HG02938 (cell line): Measurements from ENCODE around the gene ADGRG1.

Experiments
- ATAC-seq: cut with Tn5 transposase; IDR thresholded peaks from one replicate; pipeline ENCODE4 v1.9.1; 2021; ENCODE audit warnings: mild to moderate bottlenecking, moderate library complexity; ENCODE audit not compliant: unreplicated experiment

ADGRG1 gene

GRCh38 chr16:57604177-57604576 is 24.3 kb upstream of the ADGRG1 start:
- ATAC-seq: no peak

DNA sequence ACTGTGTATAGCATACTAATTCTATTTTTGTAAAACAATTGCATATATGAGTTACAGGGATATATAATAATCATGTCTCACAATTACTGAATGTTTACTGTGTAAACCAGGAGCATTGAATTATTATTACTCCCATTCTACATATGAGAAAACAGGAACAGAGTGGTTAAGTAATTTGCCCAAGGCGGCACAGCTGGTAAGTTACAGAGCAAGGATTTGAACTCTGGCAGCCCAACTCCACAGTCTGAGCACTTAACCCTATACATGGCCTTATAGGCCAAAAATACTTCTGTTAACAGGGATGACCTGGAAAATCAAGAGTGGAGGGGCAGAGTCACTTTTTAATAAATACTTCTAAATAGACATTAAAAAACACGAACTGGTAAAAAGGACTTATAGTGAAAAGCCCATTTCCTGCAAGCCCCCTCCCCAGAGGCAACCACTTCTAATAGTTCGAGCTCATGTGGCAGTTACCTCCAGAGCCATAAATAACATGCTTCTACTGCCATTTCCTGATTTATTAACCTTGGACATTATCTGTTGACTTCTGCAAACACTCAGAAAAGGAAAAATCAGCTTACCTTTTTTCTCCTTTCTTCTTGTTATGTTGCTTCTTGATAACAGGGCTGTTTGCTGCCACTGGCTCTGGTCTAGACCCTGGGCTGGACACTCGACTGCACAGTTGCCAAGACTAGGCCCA is 22.1 kb upstream of the ADGRG1 start:
- ATAC-seq: no peak

DNA sequence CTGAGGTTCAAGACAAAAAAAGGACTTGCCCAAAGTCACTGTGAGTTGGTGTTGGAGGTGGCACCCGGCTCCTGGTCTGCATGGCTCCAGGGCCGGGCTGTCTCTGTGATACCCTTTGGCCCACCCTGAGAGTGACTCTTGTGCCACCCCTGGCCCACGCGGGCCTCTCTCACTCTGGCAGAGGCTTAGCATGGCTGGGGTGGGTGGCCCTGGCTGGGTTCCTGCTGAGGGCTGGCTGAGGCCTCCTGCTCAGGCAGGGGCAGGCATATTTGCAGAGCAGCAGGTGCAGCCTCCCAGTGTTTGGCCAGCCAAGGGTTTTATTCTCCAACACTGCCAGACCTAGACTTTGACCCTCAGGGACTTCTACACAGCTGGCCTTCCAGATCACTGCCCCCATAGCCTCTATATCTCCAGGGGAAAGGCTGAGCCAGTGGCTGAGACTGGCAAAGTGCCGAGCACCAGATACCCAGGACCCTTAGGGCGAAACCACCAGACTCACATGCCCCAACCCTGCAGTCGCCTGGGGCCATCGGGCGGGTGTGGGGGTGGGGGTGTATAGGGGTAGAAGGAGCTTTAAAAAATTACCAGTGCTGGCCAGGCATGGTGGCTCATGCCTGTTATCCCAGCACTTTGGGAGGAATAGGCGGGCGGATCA is 21.5 kb upstream of the ADGRG1 start:
- ATAC-seq: no peak

DNA sequence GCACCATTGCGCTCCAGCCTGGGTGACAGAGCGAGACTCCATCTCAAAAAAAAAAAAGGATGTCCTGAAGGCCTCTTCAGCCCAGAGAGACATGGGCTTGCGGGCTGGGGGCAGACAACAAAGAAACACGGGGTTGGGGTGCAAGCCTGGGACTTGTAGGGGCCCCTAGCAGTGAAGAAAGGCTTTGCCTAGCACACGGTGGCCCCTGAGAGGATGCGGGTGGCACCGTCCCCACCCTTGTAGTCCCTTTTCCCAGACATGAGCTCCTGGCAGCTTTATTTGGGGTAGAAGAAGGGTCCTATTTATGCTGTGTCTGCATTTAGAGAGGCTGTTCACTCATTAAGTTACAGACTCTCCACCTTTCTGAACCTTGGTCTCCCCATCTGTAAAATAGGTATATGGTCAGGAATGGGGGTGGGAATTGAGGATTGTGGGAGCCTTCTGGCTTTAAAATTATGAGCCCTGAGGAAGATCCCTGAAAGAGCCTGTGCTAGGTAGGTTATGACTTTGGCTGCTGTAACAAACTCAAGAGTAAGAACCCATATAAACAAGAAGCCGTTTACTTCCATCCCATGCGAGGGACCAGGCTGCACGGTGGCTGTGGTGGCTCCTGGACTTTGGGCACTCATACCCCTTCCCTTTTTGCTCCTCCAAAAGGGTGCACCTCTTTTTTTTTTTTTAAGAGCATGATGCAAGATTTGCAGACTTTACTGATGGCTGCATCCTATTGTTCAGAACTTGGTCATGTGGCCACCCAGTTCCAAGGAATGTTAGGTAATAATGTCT is 20.6 kb upstream of the ADGRG1 start:
- no peak for ATAC-seq

- ATAC-seq: no peak
Measured at GRCh38 chr16:57608462-57609113, 19.8 kb upstream of the ADGRG1 start.

- ATAC-seq: peak; percentile 94
Measured at GRCh38 chr16:57609541-57610401, 18.7 kb upstream of the ADGRG1 start.

- no peak for ATAC-seq
Measured at GRCh38 chr16:57610611-57611010, 17.8 kb upstream of the ADGRG1 start.

DNA sequence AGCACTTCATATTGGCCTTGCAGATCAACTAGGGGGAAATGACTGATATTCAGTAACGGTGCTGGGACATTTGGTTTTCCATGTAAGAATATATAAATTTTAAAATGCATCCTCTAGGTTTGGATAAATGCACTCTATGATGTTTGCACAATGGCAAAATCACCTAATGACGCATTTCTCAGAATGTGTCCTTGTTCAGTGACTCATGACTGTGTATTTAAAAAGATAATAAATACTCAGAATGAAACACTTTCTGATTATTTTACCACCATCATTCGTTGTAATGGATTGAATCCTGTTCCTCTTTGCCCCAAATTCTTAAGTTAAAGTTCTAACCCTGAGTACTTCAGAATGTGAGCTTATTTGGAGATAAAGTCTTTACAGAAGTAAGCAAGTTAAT is 17.2 kb upstream of the ADGRG1 start:
- no peak for ATAC-seq

DNA sequence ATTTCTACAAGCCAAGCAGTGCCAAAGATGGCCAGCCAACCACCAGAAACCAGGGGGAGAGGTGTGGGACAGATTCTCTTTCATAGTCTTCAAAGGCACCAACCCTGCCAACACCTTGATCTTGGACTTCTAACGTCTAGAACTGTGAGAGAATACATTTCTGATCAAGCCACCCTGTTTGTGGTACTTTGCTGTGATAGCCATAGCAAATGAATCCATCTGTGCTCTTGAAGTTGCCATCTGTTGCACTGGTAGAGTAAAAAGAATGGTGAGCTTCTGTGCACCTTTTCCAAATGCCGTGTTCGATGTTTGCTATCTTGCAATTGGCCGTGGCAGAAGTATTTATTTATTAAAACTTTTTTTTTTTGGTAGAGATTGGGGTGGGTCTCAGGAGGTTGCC is 16.7 kb upstream of the ADGRG1 start:
- no peak for ATAC-seq

DNA sequence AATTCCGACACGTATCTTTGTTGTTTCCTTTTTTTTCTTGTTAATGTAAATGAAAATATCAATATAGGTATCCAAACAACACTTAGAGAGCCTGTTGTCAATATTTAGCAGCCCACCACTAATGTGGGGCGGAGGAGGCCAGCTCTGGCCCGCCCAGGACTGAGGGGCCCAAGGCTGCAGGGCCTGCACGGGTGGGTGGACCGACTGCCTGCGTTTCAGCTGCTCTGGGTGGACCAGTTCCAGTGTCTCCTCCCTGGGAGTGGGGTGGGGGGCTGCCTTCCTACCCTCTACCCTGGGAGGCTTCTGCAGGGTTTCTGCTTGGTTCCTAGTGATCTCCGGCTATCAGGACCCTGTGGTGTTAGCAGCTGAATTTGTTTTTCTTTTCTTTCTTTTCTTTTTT is 15.9 kb upstream of the ADGRG1 start:
- no peak for ATAC-seq

DNA sequence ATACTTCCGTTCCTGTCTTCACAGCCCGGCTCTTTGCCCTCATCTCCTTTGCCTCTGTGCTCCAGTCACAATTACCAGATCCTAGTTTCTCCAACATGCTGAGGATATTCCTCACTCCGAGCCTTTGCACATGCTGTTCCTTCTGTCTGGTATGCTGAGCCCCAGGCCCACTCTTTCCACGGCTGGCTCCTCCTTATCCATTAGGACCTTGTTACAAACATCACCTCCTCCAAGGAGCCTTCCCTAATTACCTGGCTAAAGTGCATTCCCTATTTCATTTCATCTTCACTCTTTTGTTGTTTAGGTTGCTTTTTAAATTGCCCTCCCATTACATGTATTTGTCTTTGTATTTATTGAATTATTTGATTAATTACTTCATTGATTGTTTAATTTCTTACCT is 14.9 kb upstream of the ADGRG1 start:
- ATAC-seq: no peak

DNA sequence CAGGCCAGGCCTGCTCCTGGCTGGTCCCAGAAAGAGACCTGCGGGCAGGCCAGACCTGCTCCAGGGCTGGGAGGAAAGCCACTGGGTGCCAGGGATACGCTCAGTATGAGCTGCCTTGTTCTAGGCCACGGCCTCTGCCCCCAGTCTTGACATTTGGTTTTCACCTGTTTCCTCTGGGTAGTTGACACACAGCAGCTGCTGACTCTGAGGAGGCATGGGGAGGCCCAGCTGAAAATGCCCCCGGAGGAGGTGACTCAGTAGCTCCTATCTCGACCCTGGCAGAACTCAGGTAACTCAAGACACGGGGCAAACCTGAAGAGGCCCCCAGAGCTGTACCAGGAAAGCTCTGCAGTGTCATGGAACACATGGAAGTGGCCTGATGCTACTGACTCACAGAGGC is 13.9 kb upstream of the ADGRG1 start:
- no peak for ATAC-seq

- ATAC-seq: no peak
Measured at GRCh38 chr16:57614944-57615343, 13.5 kb upstream of the ADGRG1 start.

DNA sequence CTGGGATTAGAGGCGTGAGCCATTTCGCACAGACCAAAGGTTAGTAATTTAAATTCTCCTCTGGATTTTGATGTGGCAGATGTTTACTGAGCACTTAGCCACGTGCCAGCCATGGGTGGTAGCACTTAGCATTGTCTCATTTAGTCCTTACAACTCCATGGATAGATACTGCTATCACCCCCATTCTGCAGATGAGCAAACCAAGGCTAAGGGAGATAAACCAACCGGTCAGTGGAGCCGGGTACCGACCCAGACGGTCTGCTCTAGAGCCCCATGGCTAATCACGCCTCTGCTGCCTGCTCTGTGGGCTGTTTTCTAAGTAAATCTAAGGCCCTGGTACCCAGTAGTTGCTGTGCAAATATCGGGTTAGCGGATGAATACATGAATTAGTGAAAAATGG is 12.6 kb upstream of the ADGRG1 start:
- ATAC-seq: no peak

GRCh38 chr16:57616241-57616640 is 12.2 kb upstream of the ADGRG1 start:
- no peak for ATAC-seq

- no peak for ATAC-seq
Measured at GRCh38 chr16:57616876-57617275, 11.6 kb upstream of the ADGRG1 start.

GRCh38 chr16:57617604-57618111 is 10.8 kb upstream of the ADGRG1 start:
- ATAC-seq: no peak

DNA sequence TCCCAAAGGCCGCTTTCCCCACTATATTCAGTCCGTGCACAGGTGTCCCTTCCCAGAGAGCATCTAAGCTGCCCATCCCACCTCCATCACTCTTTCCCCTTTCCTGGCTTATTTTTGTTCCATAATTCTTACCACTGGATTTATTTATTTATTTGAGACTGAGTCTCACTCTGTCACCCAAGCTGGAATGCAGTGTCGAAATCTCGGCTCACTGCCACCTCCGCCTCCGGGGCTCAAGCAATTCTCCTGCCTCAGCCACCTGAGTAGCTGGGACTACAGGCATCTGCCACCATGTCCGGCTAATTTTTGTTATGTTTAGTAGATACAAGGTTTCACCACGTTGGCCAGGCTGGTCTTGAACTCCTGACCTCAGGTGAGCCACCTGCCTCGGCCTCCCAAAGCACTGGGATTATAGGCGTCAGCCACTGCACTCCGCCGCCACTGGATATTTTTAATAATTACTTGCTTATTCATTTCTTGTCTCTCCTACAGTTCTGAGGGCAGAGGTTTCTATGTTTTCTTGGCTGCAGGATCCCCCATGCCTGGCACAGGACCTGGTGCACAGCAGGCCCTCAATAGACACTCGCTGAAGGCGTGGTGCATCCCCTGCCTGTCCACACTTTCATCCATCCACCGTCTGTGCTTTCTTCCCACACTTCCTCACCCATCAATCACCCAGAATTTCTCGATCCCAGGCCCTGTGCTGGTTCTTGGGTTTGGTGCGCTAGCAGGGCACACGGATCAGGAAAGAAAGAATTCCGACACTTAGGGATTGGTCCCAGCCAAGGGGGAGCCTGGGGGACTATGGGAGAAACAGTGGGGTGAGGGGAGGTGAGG is 9.9 kb upstream of the ADGRG1 start:
- no peak for ATAC-seq

GRCh38 chr16:57619133-57619605 is 9.3 kb upstream of the ADGRG1 start:
- ATAC-seq: no peak
